ENCODE results near the gene CCDC183. TPM values are rescaled to one million over a fixed set of nuclear protein-coding genes. Genes with fewer than 3 reads are reported as not detected.

Gene CCDC183
- total and polyA plus RNA-seq, 10 of the 15 experiments (the other 5 are each of a cell fraction or from before 2014, with no cell fraction given), result 0.04 to 1.2 (median 0.55) TPM; not detected in 5

GRCh38 chr9:136831720-136832104 is 35.6 kb downstream of the CCDC183 start (continued):
- TF ChIP-seq ZBTB4 (CRISPR knock-in tag; IDR thresholded peaks at IDR 0.05) (no peak), NKRF (conservative IDR thresholded peaks at IDR 0.05) (no peak)

- peaks cover 3 to 12% of the 10 kb centered on the region in 2 experiments; a peak in 3 of 4 replicates for H3K36me3 ChIP-seq (ENCODE audit: control insufficient read depth in 2 of 2, insufficient read depth in 2 of 2, low read length in 1 of 2)
- no peaks in the 10 kb centered on the region for H3K4me1 ChIP-seq (ENCODE audit: control insufficient read depth, insufficient read depth, low read length)
- intact Hi-C loops (cut with micrococcal nuclease; ENCODE audit: unreplicated experiment) (no loop called here), in situ Hi-C loops (cut with MboI) (no loop called here)
- CTCF ChIA-PET, result interaction anchor here (1.5 kb wide), 1 partner anchor 10 kb away, joined by 4 read pairs; the partner anchor contains the start of gene AJM1
- TF ChIP-seq SREBF2 (IDR thresholded peaks at IDR 0.05; ENCODE audit: low read length), result no peak
- TF ChIP-seq ZNF592 (IDR thresholded peaks at IDR 0.05), result no peak
- TF ChIP-seq ZZZ3 (IDR thresholded peaks at IDR 0.05; ENCODE audit: control insufficient read depth, insufficient read length, low read depth), result no peak
- H3K27me3 ChIP-seq (replicated peaks in 1 of 2; ENCODE audit: control insufficient read depth in 2 of 2, insufficient read depth in 2 of 2, low read length in 1 of 2), result no peaks in the 10 kb centered on the region
- WGBS (ENCODE audit: insufficient coverage, insufficient replicate concordance, low lambda C conversion rate, missing lambda C conversion rate), result 96% methylated on average over 9 of the region's 9 CpGs
- POLR2A ChIA-PET, result no interaction called here
- ATAC-seq (no peak), DNase-seq (ENCODE audit: low read depth, low spot score) (no peak), FAIRE-seq (no peak)
- H3K9me3 ChIP-seq (replicated peaks; ENCODE audit: control insufficient read depth, insufficient read depth, low read length), result no peaks in the 10 kb centered on the region
- SMC1A ChIA-PET (ENCODE audit: uncharacterized antibody, unreplicated experiment), result no interaction called here
- H3K4me2 ChIP-seq (ENCODE audit: control insufficient read depth, insufficient read depth), result no peak overlapping the region
- BruUV-seq (replicated peaks), result no TSS peak
- H3K9ac ChIP-seq (ENCODE audit: control insufficient read depth, insufficient read depth, low read length), result no peak overlapping the region
- RAD21 ChIA-PET (ENCODE audit: unreplicated experiment), result no interaction called here
- no peaks in the 10 kb centered on the region for H4K20me1 ChIP-seq (ENCODE audit: control insufficient read depth, insufficient read depth)
- H3K27ac ChIP-seq (ENCODE audit: control insufficient read depth, insufficient read depth), result no peak overlapping the region
- H3K79me2 ChIP-seq (ENCODE audit: control insufficient read depth, insufficient read depth, low read length), result no peaks in the 10 kb centered on the region
- H3K4me3 ChIP-seq, result no peak overlapping the region
- H2AFZ ChIP-seq (ENCODE audit: control insufficient read depth, low read depth, low read length), result no peak overlapping the region
Observed at GRCh38 chr9:136832581-136832980, 36.4 kb downstream of the CCDC183 start.
